GM21529 (cell line): ENCODE data around the gene P4HA3.

ENCODE experiments used
- ATAC-seq: cut with Tn5 transposase; IDR thresholded peaks from one replicate; pipeline ENCODE4 v1.9.1; 2021; ENCODE audit not compliant: unreplicated experiment

Gene P4HA3

DNA sequence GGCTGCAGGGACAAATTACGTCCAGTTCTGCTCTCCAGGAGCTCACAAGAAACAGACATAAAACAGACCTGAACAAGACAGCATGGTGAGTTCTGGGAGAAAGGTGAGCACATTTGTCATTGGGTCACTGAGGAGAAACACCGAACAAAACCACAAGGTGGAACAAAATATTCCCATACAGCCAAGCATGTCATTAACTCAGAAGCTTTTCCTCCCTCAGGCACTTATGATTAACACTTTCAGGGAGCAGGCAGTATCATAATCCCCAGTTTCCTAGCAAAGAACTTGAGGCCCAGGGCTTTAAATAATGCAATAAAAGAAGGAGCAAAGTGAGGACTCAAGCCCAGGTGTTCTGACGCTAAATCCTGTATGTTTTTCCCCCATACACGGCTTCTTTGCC is 43.0 kb downstream of the P4HA3 start:
- ATAC-seq, result no peak

DNA sequence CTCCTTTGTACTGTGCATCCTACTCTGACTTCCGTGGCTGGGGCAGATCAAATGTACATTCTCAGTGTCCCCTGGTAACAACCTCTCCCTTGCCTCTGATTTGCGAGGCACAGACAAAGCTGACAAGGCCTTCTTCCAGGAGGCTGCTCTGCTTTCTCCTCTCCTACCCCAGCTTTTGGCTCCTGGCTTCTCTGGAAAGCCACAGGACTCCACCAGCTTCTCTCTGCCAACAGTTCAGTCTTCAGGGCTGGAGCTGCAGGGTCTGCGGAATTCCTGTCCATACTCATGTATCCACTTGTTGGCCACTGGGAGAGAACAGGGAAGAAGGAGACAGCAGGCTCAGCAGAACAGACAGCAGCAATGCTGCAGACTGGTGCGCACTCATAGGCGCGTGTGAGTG is 44.4 kb downstream of the P4HA3 start:
- ATAC-seq, result no peak

DNA sequence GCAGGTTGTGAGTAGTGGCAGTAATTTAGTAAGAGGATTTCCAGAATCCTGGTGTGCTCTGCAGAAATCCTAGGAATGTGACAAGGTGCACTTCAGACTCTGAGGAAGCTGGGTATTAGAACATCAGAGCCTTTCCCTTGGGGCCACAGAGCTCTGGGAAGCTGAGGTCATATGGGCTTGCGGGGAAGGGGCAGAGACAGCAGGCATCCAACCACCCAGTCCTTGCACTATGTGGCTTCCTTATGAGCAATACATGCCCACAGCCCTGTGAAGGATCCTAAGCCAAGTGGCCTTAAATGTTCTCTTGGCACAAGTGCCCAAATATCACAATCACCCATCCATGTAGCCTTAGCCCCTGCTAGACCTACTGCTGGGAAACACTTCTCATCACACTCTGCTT is 46.2 kb downstream of the P4HA3 start:
- no peak for ATAC-seq

DNA sequence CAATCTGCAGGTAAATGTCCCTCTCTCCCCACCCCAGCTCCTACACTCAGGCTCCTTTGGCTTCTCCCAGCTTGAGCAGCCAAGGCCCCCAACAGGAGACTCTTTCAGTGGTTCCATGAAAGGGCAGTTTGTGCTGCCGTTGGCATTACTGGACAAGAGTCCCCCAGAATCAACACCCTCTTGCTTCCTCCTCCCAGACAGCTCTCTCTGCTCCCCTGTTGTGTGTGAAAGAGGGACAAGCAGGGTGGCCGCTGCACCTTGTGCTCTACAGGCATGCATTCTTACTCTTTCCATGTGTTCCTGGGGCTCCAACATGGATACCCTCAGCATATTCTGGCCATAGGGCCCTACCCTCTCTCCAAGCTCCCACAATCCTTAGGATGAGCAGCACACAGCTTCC is 48.7 kb downstream of the P4HA3 start:
- ATAC-seq, result no peak

DNA sequence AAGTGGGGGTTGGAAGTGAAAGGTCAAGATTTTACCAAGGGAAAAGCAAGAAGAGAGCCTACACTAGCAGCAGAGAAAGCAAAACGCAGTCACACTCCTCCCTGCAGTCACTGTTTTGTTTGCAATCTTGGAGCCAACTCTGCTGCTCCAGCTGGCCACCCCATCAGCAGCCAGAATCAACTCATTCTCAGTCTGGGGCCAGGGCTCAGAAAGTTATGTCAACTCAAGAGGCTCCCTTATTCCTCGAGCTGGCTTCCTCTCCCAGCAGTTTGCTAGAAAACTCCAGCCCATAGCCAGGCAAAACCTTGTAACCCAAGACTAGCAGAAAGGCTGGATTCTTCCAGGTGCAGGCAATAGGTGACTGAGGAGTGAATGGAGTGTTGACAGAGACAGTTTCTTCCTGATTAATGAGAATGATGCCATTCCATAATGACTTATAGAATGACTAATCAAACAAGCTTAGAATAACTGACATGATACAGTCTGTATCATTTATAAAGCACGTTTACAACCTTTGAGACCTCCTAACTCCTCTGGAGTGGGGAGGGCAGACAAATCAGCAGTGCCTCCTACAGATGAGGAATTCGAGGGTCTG is 53.4 kb downstream of the P4HA3 start:
- no peak for ATAC-seq

DNA sequence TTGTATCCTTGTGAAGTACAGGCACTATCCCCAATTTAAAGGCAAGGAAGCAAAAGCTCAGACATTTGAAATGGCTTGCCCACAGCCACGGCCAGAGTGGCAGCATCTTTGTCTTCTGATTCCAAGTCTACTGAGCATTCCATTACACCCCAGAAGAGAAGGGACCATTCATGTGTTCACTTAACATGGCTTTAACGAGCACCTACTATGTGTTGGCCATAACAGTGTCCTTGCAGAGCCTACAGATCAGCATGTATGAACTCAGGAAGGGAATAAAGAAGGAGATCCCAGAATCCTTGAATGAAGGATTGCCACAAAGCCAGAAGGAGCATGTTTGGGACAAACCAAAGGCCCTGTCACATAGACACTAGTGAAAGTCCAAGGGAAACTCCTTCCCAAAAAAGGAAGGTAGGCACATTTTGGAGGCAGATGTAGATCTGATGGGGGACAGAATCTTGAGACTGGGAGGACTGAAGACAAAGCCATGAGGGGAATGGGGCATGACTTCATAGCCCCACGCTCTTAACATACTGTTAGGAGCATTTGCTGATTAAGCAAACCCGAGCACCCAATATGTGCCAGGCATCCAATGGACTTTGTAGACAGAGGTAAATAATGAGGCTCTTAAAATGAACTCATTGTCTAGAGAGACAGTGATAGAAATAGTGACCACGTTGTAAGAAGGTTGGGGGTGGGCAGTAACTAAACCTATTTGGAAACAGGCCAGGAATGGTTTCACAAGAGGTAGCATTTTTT is 54.9 kb downstream of the P4HA3 start:
- ATAC-seq, result no peak

DNA sequence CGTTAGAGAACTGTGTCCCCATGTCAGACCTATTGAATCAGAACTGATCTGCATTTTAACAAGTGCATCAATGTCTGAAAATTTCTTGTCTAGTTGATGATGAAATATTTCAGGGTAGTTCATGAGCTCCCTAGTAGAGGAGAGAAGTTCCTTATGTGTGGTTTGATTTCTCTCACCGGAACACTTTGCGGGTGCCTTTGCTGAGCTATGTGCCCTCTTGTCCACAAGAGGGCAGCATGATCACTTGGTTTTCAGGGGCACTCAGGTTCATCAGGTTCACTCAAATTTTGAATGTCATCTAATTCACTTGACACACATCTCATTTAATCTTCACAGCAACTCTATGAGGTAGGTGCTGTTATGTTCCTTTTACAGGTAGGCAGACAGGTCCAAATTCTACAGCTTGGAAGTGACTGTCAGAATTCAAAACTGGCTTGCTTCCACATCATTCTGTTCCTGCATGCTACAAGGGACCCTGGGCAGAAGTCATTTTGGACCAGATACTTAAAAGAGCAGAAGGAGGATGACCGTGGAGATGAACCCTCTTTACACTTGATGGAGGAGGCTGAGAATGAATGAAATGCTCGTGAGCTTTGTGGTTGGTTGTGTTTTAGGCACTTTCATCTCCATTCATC is 55.6 kb downstream of the P4HA3 start:
- ATAC-seq, result no peak

DNA sequence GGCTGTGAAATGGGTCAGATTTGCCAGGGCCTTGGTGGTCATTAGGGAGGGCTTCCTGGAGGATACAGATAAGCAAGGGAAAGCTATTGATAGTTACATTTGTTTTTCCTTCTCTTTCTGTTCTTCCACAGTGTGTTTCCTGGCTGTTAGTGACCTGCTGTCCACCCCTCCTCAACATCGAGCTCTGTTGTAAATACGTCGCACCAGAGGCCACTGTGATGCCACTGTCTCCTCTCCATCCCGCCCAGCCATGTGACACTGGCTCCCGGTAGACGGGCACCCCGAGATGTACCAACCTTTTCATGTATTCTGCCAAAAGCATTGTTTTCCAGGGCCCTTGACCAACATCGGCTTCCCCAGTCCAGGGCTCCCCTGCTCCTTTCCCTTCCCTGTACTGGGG is 58.1 kb downstream of the P4HA3 start:
- no peak for ATAC-seq

DNA sequence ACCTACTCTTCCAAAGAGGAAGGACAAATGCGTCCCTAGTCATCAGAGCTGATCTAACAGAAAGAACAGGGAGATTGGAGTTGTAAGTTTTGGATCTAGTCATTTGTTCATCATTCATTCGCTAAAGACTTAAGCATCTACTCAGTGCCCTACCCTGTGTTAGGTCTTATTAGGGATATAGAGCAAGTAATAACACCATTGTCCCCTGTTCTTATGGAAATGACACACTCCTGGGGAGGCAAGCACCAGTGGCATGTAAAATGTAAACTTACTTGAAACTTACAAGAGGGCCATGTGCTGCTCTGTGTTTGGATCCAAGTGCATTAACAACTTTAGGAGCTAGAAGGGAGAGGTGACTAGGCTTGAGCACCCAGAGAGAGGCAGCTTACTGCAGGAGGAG is 61.9 kb downstream of the P4HA3 start:
- no peak for ATAC-seq

DNA sequence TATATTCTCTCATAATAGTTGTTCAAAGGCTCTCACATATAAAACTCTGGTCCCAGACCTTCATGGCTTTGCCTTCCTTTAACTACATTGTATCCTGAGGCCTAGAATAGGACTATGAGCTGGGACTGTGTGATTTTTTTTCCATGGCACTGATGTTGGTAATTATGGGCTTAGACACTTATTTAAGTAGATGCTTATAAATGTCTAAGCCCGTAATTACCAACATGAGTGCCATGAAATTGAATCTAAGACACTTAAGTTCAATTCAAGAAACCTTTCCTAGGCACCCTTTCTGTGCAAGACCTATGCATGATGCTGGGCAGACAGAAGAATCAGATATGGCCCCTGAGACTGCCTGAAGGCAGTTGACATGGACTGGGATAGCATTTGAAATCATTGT is 63.0 kb downstream of the P4HA3 start:
- ATAC-seq, result no peak

DNA sequence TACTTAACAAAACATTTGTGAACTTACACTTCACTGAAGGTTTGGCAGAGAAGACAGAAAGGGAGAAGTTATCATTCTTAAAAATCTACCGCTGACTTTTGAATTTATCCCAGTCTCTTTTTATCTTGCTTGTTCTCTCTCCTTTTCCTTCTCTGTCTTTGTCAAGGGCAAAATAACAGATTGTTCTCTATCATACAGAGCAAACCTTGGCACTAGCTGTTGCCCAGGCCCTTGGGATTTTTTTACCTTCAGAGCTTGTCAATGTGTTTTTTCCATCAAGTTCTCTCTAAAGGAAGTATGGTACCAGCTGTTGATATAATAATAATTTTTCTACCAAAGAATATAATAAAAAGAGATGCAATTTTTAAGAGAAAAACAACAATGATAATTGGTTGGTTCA is 73.2 kb downstream of the P4HA3 start:
- ATAC-seq, result no peak

DNA sequence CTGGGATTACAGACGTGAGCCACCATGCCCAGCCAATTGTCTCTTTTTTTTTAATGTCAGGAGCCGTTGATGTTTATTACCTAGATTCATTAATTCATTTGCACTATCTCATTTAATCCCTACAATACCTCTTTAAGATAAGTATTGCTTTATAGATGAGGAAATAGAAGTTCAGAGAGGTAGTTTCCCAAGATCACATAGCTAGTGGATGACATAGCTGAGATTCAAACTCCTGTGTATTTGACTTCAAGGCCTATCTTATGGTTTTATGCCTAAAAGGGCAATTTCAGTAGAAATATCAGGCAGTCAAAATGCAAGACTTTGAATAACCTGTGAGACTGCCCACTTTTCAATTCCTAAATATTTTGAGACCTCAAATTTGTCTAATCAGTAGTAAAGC is 73.9 kb downstream of the P4HA3 start:
- ATAC-seq, result no peak

DNA sequence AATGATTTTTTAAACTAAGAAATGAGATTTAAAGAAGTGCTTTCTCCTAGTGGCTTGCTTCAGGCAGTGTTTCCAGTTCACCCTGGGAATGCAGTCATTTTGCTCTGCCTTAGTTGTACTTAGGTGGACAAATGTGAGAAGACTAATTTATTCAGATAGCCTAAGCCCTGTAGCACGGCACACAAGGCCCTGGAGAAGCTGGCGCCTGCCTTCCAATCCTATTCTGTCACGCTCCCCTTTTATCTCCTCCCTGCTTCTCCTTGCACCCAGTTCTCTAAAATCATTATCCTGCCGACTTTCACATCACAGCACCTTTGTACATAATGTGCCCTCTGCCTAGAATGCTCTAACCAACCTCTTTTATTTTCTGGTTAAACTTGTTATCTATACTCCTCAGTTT is 76.3 kb downstream of the P4HA3 start:
- ATAC-seq, result no peak

DNA sequence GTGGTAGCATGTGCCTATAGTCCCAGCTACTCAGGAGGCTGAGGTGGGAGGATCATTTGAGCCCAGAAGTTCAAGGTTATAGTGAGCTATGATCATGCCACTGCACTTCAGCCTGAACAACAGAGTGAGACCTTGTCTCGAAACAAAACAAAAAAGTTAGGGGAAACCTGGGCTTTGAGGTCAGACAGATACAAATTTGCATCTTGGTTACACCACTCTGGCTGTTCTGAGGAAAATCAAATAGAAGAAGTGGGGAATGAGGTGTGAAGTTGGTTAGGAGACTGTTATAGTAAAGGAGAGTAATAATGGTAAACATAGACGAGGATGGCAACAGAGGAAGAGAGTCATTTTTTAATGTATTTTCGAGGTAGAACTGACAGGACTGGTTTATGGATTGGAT is 77.8 kb downstream of the P4HA3 start:
- no peak for ATAC-seq

DNA sequence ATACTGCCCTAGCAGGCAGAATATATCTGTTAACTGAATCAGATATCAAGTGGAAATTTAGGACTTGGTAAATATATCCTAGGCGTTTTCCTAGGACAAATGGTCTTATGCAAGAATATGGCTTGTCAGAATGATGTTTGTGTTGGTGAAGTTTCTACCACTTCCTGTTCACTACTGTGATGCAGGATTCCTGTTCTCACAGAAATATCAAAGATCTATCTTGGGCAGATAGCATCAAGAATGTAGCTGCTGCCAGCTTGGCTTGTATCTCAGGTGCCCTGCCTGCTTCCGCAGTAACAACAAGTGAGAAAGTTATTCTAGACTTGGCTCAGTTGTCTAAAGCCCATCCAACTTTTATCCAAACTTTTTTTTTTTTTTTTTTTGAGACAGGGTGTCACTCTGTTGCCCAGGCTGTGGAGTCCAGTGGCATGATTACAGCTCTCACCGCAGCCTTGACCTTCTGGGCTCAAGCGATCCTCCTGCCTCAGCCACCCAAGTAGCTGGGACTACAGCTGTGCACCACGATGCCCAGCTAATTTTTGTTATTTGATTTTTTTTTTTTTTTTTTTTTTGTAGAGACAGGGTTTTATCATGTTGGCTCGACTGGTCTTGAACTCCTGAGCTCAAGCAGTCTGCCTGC is 79.0 kb downstream of the P4HA3 start:
- ATAC-seq, result no peak

DNA sequence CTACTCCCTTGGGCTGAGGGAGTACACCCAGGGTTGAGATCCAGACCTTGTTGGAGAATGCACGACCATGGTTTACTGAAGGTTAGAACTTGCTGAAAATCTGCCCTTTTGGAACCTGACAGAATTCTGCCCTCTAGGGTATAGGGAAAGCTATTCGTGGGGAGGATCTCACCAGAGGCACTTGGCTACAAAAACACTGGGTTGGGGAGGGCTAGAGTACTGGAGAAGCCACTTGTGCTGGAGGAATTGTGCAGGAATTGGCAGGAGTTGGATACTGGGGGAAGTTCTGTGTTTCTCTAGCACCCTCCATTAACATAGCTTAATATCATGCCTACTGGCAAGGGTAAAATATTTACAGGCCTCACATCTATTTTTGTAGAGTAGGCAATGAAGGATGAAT is 84.5 kb downstream of the P4HA3 start:
- ATAC-seq, result no peak

DNA sequence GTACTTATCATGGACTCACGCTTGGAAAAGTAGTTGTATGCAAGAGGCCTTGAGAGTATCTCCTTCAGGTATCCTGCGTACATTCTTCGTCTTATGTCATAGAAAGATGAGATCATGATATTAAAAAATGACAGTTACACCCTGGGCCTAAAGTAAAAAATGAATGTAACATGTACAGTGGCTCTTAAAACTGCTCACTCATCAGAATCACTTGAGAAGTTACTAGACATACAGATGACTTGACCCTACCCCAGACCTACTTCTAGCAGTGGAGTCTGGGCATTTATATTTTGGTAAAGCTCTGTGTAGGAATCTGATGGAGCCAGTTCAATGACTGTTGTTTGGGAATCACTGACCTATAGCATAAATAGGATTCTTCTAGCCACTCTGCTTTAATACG is 85.9 kb downstream of the P4HA3 start:
- ATAC-seq, result no peak

DNA sequence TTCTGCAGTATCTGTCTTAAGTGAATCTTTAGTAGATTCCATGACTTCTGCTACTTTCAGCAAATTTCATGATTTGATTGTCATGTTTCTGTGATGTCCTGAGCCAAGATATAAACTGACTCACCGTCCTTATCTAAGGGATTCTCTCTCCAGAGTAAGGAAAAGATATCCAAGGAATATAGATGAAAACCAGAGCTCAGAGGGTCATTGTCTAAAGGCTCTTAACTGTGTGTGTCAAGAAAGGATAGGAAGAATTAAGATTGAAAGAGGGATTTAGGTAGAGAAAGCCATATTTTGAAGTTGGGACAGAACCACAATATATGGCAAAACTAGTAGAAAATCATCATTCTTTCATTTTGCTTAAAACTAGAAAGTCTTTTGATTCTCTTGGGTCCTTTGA is 89.6 kb downstream of the P4HA3 start:
- no peak for ATAC-seq

DNA sequence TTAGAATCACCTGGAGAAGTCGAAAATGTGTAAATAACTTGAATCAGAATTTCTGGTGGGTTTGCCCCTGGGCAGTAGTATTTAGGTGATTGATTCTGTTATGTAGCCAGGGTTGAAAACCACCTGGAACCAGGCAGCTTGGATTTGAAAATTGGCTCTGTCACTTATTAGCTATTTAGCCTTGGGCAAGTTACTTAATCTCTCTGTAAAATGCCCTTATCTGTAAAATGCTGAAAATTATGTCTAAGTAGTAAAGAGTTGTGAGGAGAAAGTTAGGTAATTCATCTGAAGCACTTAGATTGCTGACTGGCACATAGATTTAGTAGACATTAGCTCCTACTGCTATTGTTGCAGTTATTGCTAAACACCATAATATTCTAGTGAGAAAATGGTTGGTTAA is 91.1 kb downstream of the P4HA3 start:
- ATAC-seq, result no peak
